K562 treated with DMSO at 1 percent for 48 hours (cell line): ENCODE results near the gene PTPRZ1. TPM values are rescaled to one million over a fixed set of nuclear protein-coding genes. Genes with fewer than 3 reads are reported as not detected.

Source experiments
- total RNA-seq: library from RNA; unstranded; fragments of 300-600 nt; gene quantifications from 2 replicates; pipeline ENCODE4 v1.2.3, GENCODE V29; 2022; ENCODE audit warnings: low replicate concordance; ENCODE audit errors: extremely low read depth

Gene PTPRZ1
- total RNA-seq, result not detected in 2 replicates

GRCh38 chr7:121872831-121873288, at the start of gene PTPRZ1:
PTPRZ1 (plus strand) TSS chr7:121873161; CDS start chr7:121873500, 339 bp downstream.

